WTC11 (cell line): Measurements from ENCODE around the gene GTF2H3. TPM values are rescaled to one million over a fixed set of nuclear protein-coding genes. Genes with fewer than 3 reads are reported as not detected.

Source experiments
- ATAC-seq: fragments of 200-7000 bp; cut with Tn5 transposase; 2 replicates; pipeline ENCODE4 v1.10.0; 2021; ENCODE audit warnings: mild to moderate bottlenecking, moderate library complexity
- CTCF ChIA-PET: fragments of 300-600 bp; sonication (Branson Sonifier 250); formaldehyde crosslinking; loops from one replicate; lab custom pipeline; 2021; ENCODE audit warnings: antibody characterized with exemption; lab: Charles Lee
- POLR2A ChIA-PET: fragments of 350-600 bp; sonication (Branson Sonifier 250); formaldehyde crosslinking; loops from one replicate; lab custom pipeline; 2021; ENCODE audit warnings: antibody characterized with exemption; lab: Charles Lee
- DNase-seq: peaks from one replicate; pipeline ENCODE4 v3.0.0; 2021; ENCODE audit warnings: low spot score
- H3K27ac Mint-ChIP-seq: 2 replicates; pipeline ENCODE4 v1.8.0; 2021; ENCODE audit warnings: mixed read lengths
- H3K27me3 Mint-ChIP-seq: 2 replicates; pipeline ENCODE4 v1.8.0; 2021; ENCODE audit warnings: low read depth, mild to moderate bottlenecking, moderate library complexity, mixed read lengths
- H3K36me3 Mint-ChIP-seq: 2 replicates; pipeline ENCODE4 v1.8.0; 2021; ENCODE audit warnings: mixed read lengths
- H3K4me1 Mint-ChIP-seq: 2 replicates; pipeline ENCODE4 v1.8.0; 2022; ENCODE audit warnings: mixed read lengths
- H3K4me3 Mint-ChIP-seq: 2 replicates; pipeline ENCODE4 v1.8.0; 2021; ENCODE audit warnings: mild to moderate bottlenecking, moderate library complexity, mixed read lengths
- H3K9me3 Mint-ChIP-seq: 2 replicates; pipeline ENCODE4 v1.8.0; 2021; ENCODE audit warnings: mixed read lengths
- AFF4 ChIP-seq: sonication (generic); formaldehyde crosslinking; IDR thresholded peaks from 2 replicates; pipeline ENCODE4 v1.8.1; 2023; ENCODE audit warnings: mild to moderate bottlenecking, missing genetic modification reagents, borderline replicate concordance
- ATF2 ChIP-seq: sonication (generic); formaldehyde crosslinking; IDR thresholded peaks from 2 replicates; pipeline ENCODE4 v1.8.1; 2022; ENCODE audit warnings: low read depth, missing genetic modification reagents, borderline replicate concordance
- CTCF ChIP-seq: fragments of 200-600 bp; IDR thresholded peaks from 2 replicates; pipeline ENCODE4 v1.8.0; 2022; ENCODE audit warnings: antibody characterized with exemption
- FOXJ3 ChIP-seq: sonication (generic); formaldehyde crosslinking; IDR thresholded peaks from 2 replicates; pipeline ENCODE4 v1.9.0; 2021; ENCODE audit warnings: missing genetic modification reagents, mild to moderate bottlenecking, borderline replicate concordance
- MLX ChIP-seq: sonication (generic); formaldehyde crosslinking; IDR thresholded peaks from 2 replicates; pipeline ENCODE4 v1.8.1; 2023; ENCODE audit warnings: mild to moderate bottlenecking, missing genetic modification reagents, moderate library complexity
- NR2C2 ChIP-seq: sonication (generic); formaldehyde crosslinking; IDR thresholded peaks from 2 replicates; pipeline ENCODE4 v1.8.0; 2022; ENCODE audit warnings: mild to moderate bottlenecking, missing genetic modification reagents
- NR3C1 ChIP-seq: sonication (generic); formaldehyde crosslinking; conservative IDR thresholded peaks from 2 replicates; pipeline ENCODE4 v1.8.1; 2023; ENCODE audit warnings: low read depth, mild to moderate bottlenecking, missing genetic modification reagents
- SMAD4 ChIP-seq: sonication (generic); formaldehyde crosslinking; IDR thresholded peaks from 2 replicates; pipeline ENCODE4 v1.8.0; 2022; ENCODE audit warnings: mild to moderate bottlenecking, missing genetic modification reagents
- TCF7 ChIP-seq: sonication (generic); formaldehyde crosslinking; IDR thresholded peaks from 2 replicates; pipeline ENCODE4 v1.8.0; 2022; ENCODE audit warnings: mild to moderate bottlenecking, low read depth, missing genetic modification reagents, moderate library complexity
- TEAD4 ChIP-seq: sonication (generic); formaldehyde crosslinking; IDR thresholded peaks from 2 replicates; pipeline ENCODE4 v1.8.0; 2022; ENCODE audit warnings: mild to moderate bottlenecking, missing genetic modification reagents
- TP53 ChIP-seq: sonication (generic); formaldehyde crosslinking; IDR thresholded peaks from 2 replicates; pipeline ENCODE4 v1.8.1; 2023; ENCODE audit warnings: mild to moderate bottlenecking, missing genetic modification reagents
- ZBTB21 ChIP-seq: sonication (generic); formaldehyde crosslinking; IDR thresholded peaks from 2 replicates; pipeline ENCODE4 v1.8.1; 2023; ENCODE audit warnings: mild to moderate bottlenecking, missing genetic modification reagents, borderline replicate concordance
- ZNF317 ChIP-seq: sonication (generic); formaldehyde crosslinking; IDR thresholded peaks from 2 replicates; pipeline ENCODE4 v1.8.1; 2023; ENCODE audit warnings: low read depth, mild to moderate bottlenecking, moderate library complexity, missing genetic modification reagents, borderline replicate concordance
- total RNA-seq: library from RNA; stranded (reverse); gene quantifications from 3 replicates; pipeline ENCODE4 v1.2.3, GENCODE V29; 2021
- TF ChIP-seq, protein P1 (sequence below): sonication (generic); formaldehyde crosslinking; IDR thresholded peaks from 2 replicates; pipeline ENCODE4 v1.8.0; 2022; ENCODE audit warnings: mild to moderate bottlenecking, missing genetic modification reagents
- TF ChIP-seq, protein P2 (sequence below): sonication (generic); formaldehyde crosslinking; IDR thresholded peaks from 2 replicates; pipeline ENCODE4 v1.8.1; 2023; ENCODE audit warnings: mild to moderate bottlenecking, missing genetic modification reagents, moderate library complexity
- TF ChIP-seq, protein P3 (sequence below): sonication (generic); formaldehyde crosslinking; conservative IDR thresholded peaks from 2 replicates; pipeline ENCODE4 v1.8.1; 2023; ENCODE audit warnings: mild to moderate bottlenecking, low read depth, missing genetic modification reagents, moderate library complexity
- TF ChIP-seq, protein P4 (sequence below): sonication (generic); formaldehyde crosslinking; IDR thresholded peaks from 2 replicates; pipeline ENCODE4 v1.8.1; 2023; ENCODE audit warnings: mild to moderate bottlenecking, missing genetic modification reagents

GTF2H3 gene
- total RNA-seq, 1 experiment from 2014 or later, result 31.6 TPM

- no peak for TF ChIP-seq TP53 (CRISPR knock-in tag)
- no peak for TF ChIP-seq SMAD4 (CRISPR knock-in tag)
- TF ChIP-seq CTCF, result no peak
- TF ChIP-seq, protein P1, sequence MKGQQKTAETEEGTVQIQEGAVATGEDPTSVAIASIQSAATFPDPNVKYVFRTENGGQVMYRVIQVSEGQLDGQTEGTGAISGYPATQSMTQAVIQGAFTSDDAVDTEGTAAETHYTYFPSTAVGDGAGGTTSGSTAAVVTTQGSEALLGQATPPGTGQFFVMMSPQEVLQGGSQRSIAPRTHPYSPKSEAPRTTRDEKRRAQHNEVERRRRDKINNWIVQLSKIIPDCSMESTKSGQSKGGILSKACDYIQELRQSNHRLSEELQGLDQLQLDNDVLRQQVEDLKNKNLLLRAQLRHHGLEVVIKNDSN (CRISPR knock-in tag), result no peak
- TF ChIP-seq, protein P2, sequence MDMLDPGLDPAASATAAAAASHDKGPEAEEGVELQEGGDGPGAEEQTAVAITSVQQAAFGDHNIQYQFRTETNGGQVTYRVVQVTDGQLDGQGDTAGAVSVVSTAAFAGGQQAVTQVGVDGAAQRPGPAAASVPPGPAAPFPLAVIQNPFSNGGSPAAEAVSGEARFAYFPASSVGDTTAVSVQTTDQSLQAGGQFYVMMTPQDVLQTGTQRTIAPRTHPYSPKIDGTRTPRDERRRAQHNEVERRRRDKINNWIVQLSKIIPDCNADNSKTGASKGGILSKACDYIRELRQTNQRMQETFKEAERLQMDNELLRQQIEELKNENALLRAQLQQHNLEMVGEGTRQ (CRISPR knock-in tag), result no peak
- TF ChIP-seq ATF2, result no peak
- no peak for TF ChIP-seq NR2C2 (CRISPR knock-in tag)
- TF ChIP-seq AFF4 (CRISPR knock-in tag), result no peak
- TF ChIP-seq, all 79 proteins: peak for 0
Observed at GRCh38 chr12:123645380-123645779, 11.8 kb downstream of the GTF2H3 start (continued).

DNA sequence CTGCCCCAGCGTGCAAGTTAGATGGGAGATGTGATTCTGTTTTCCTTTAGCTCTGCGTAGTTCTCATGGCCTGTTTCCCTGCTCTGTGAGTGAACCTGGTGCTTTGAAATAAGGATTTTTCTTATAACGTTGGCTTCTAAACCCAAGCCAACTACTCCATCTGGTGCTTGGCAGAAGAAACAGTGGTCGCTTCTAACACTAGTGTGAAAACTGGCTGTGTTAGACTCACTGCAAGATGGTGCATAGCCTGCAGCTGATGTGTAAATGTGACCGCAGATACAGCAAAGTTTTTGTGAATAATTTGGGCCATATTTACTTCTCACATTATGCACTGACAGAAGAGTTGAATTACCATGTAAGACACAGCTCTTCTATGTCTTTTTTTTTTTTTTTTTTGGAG is 12.2 kb downstream of the GTF2H3 start:
- H3K27ac Mint-ChIP-seq, result no peak overlapping the region
- H3K4me3 Mint-ChIP-seq, result no peak overlapping the region
- no peaks in the 10 kb centered on the region for H3K27me3 Mint-ChIP-seq
- DNase-seq (no peak), ATAC-seq (no peak)
- H3K4me1 Mint-ChIP-seq, result no peaks in the 10 kb centered on the region
- peaks cover 29% of the 10 kb centered on the region for H3K36me3 Mint-ChIP-seq
- no peak for TF ChIP-seq TEAD4 (CRISPR knock-in tag)
- no peak for TF ChIP-seq ZNF317
- TF ChIP-seq, protein P3, sequence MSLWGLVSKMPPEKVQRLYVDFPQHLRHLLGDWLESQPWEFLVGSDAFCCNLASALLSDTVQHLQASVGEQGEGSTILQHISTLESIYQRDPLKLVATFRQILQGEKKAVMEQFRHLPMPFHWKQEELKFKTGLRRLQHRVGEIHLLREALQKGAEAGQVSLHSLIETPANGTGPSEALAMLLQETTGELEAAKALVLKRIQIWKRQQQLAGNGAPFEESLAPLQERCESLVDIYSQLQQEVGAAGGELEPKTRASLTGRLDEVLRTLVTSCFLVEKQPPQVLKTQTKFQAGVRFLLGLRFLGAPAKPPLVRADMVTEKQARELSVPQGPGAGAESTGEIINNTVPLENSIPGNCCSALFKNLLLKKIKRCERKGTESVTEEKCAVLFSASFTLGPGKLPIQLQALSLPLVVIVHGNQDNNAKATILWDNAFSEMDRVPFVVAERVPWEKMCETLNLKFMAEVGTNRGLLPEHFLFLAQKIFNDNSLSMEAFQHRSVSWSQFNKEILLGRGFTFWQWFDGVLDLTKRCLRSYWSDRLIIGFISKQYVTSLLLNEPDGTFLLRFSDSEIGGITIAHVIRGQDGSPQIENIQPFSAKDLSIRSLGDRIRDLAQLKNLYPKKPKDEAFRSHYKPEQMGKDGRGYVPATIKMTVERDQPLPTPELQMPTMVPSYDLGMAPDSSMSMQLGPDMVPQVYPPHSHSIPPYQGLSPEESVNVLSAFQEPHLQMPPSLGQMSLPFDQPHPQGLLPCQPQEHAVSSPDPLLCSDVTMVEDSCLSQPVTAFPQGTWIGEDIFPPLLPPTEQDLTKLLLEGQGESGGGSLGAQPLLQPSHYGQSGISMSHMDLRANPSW (CRISPR knock-in tag), result no peak
- TF ChIP-seq FOXJ3 (CRISPR knock-in tag), result no peak
- TF ChIP-seq, protein P4, sequence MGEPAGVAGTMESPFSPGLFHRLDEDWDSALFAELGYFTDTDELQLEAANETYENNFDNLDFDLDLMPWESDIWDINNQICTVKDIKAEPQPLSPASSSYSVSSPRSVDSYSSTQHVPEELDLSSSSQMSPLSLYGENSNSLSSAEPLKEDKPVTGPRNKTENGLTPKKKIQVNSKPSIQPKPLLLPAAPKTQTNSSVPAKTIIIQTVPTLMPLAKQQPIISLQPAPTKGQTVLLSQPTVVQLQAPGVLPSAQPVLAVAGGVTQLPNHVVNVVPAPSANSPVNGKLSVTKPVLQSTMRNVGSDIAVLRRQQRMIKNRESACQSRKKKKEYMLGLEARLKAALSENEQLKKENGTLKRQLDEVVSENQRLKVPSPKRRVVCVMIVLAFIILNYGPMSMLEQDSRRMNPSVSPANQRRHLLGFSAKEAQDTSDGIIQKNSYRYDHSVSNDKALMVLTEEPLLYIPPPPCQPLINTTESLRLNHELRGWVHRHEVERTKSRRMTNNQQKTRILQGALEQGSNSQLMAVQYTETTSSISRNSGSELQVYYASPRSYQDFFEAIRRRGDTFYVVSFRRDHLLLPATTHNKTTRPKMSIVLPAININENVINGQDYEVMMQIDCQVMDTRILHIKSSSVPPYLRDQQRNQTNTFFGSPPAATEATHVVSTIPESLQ (CRISPR knock-in tag), result no peak
- TF ChIP-seq ZBTB21 (CRISPR knock-in tag), result no peak
- no peak for TF ChIP-seq TCF7
- no peak for TF ChIP-seq MLX (CRISPR knock-in tag)
- no peak for TF ChIP-seq NR3C1 (CRISPR knock-in tag)
- no peaks in the 10 kb centered on the region for H3K9me3 Mint-ChIP-seq
- ChIA-PET POLR2A (no interaction called here), CTCF (no interaction called here)
